Activated naive CD8-positive, alpha-beta T cell treated with anti-CD3 and anti-CD28 coated beads, Interleukin-2, amount 10 ng/mL, durations not matched to agents 7 days and 5 days (primary cell): ENCODE results near the gene CROCC. TPM values are rescaled to one million over a fixed set of nuclear protein-coding genes. Genes with fewer than 3 reads are reported as not detected.
"Not testable (repeated sequence)": the region's sequence is repeated elsewhere in the genome, so short reads cannot be mapped to it uniquely, and the experiment has no call there.

ENCODE experiments used
- ATAC-seq: fragments of 150-1000 bp; cut with Tn5 transposase; one replicate; pipeline ENCODE4 v1.10.0; 2021; ENCODE audit warnings: low read depth, moderate library complexity
- POLR2A ChIA-PET: fragments of 350-600 bp; sonication (Branson Sonifier 250); formaldehyde crosslinking; loops from one replicate; lab custom pipeline; 2021; ENCODE audit warnings: antibody characterized with exemption; lab: Charles Lee
- DNase-seq: peaks from one replicate; pipeline ENCODE4 v3.0.0; 2021
- H3K27ac Mint-ChIP-seq: one replicate; pipeline ENCODE4 v1.8.0; 2022; ENCODE audit warnings: mild to moderate bottlenecking, mixed read lengths
- H3K27me3 Mint-ChIP-seq: one replicate; pipeline ENCODE4 v1.8.0; 2022; ENCODE audit warnings: mild to moderate bottlenecking, moderate library complexity, mixed read lengths
- H3K36me3 Mint-ChIP-seq: one replicate; pipeline ENCODE4 v1.8.0; 2021; ENCODE audit warnings: mild to moderate bottlenecking, mixed read lengths
- H3K4me1 Mint-ChIP-seq: one replicate; pipeline ENCODE4 v1.8.0; 2021; ENCODE audit warnings: mixed read lengths
- H3K4me3 Mint-ChIP-seq: one replicate; pipeline ENCODE4 v1.8.0; 2022; ENCODE audit warnings: mild to moderate bottlenecking, moderate library complexity, mixed read lengths
- H3K9me3 Mint-ChIP-seq: one replicate; pipeline ENCODE4 v1.8.0; 2021; ENCODE audit warnings: mixed read lengths
- total RNA-seq, 2 experiments: library from RNA; stranded (reverse); gene quantifications; one replicate each; pipeline ENCODE4 v1.2.3, GENCODE V29; 2021

Gene CROCC
- total RNA-seq, 2 experiments from 2014 or later: 63.0 to 69.8 TPM

GRCh38 chr1:16890539-16891021, 31.2 kb upstream of the CROCC start:
- peaks cover 15% of the 10 kb centered on the region for H3K4me1 Mint-ChIP-seq
- not testable (repeated sequence) for DNase-seq, ATAC-seq, H3K9me3 Mint-ChIP-seq, H3K27ac Mint-ChIP-seq, H3K4me3 Mint-ChIP-seq, H3K36me3 Mint-ChIP-seq
- H3K27me3 Mint-ChIP-seq: peaks cover 53% of the 10 kb centered on the region
- POLR2A ChIA-PET: interaction anchor here (0.7 kb wide), 1 partner anchor 14 kb away, joined by 3 read pairs; no protein-coding TSS in a partner anchor

- POLR2A ChIA-PET: interaction anchor here (0.7 kb wide), 1 partner anchor 14 kb away, joined by 3 read pairs; no protein-coding TSS in a partner anchor
- not testable (repeated sequence) for H3K27ac Mint-ChIP-seq, H3K9me3 Mint-ChIP-seq, ATAC-seq, DNase-seq, H3K36me3 Mint-ChIP-seq, H3K4me3 Mint-ChIP-seq
- peaks cover 16% of the 10 kb centered on the region for H3K4me1 Mint-ChIP-seq
- peaks cover 48% of the 10 kb centered on the region for H3K27me3 Mint-ChIP-seq
These were observed 30.7 kb upstream of the CROCC start for GRCh38 chr1:16891057-16891456.

DNA sequence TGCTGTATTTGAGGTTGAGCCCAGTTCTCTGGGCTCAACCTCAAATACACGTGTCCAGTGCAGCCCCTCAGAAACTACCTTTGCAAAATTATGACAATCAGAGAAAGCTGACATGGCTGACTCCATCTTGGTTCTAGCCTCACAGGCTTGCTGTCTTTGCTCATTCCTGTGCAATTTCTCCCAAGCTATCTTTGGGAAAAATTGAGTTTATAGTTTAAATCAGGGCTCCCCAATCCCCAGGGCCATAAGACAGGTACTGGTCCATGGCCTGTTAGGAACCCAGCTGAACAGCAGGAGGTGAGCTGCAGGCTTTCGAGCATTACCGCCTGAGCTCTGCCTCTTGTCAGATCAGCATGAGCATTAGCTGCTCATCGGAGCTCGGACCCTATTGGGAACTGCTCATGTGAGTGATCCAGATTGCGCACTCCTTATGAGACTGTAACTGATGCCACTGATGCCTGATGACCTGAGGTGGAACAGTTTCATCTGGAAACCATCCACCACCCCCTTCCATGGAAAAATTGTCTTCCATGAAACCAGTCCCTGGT, 28.7 kb upstream of the CROCC start:
- not testable (repeated sequence) for H3K4me3 Mint-ChIP-seq, H3K36me3 Mint-ChIP-seq, DNase-seq, ATAC-seq, H3K27ac Mint-ChIP-seq, H3K9me3 Mint-ChIP-seq
- peaks cover 30% of the 10 kb centered on the region for H3K27me3 Mint-ChIP-seq
- H3K4me1 Mint-ChIP-seq: peaks cover 28% of the 10 kb centered on the region
- POLR2A ChIA-PET: interaction anchor here (0.9 to 1.8 kb wide), 3 partner anchors 9 to 249 kb away, joined by 3 to 14 read pairs (median 3); no protein-coding TSS in a partner anchor

GRCh38 chr1:16893796-16894195, 27.9 kb upstream of the CROCC start:
- Mint-ChIP-seq H3K27me3 (peaks cover 23% of the 10 kb centered on the region), H3K4me1 (peaks cover 28% of the 10 kb centered on the region)
- DNase-seq, H3K9me3 Mint-ChIP-seq, H3K4me3 Mint-ChIP-seq, H3K36me3 Mint-ChIP-seq, H3K27ac Mint-ChIP-seq, ATAC-seq, POLR2A ChIA-PET: not testable (repeated sequence)

DNA sequence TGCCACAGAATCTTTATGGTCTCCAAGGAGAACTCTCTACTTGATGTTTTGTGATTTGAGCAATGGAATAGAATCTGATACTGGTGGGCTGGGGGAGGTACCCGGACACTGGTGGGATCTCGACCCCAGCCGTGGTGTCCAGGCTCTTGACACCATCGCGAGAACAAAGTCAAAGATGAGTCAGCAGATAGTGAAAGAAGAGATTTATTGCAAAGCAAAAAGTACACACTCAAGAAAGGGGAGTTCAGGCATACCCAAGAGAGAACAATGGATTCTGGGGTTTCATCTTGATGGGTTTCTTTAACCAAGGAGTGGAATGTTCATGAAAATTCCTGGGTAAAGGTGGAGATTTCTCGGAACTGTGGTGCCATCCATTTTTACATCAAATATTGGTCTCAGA, 27.4 kb upstream of the CROCC start:
- POLR2A ChIA-PET, DNase-seq, H3K36me3 Mint-ChIP-seq, H3K4me3 Mint-ChIP-seq, H3K9me3 Mint-ChIP-seq, ATAC-seq, H3K27ac Mint-ChIP-seq: not testable (repeated sequence)
- H3K4me1 Mint-ChIP-seq: peaks cover 26% of the 10 kb centered on the region
- H3K27me3 Mint-ChIP-seq: peaks cover 18% of the 10 kb centered on the region

GRCh38 chr1:16895233-16895597, 26.5 kb upstream of the CROCC start:
- peaks cover 20% of the 10 kb centered on the region for H3K4me1 Mint-ChIP-seq
- peaks cover 11% of the 10 kb centered on the region for H3K27me3 Mint-ChIP-seq
- H3K27ac Mint-ChIP-seq: peak overlapping the region; percentile 99
- POLR2A ChIA-PET: interaction anchor here (2.8 kb wide), 1 partner anchor 10 kb away, joined by 48 read pairs; no protein-coding TSS in a partner anchor
- H3K4me3 Mint-ChIP-seq: peak overlapping the region; percentile 80
- H3K36me3 Mint-ChIP-seq, H3K9me3 Mint-ChIP-seq, ATAC-seq, DNase-seq: not testable (repeated sequence)

- not testable (repeated sequence) for H3K9me3 Mint-ChIP-seq, H3K27me3 Mint-ChIP-seq, H3K36me3 Mint-ChIP-seq
- peaks cover 22% of the 10 kb centered on the region for H3K4me1 Mint-ChIP-seq
- POLR2A ChIA-PET: interaction anchor here (0.7 to 2.8 kb wide), 4 partner anchors 9 to 252 kb away, joined by 3 to 48 read pairs (median 4); partner anchors contain the start of gene CROCC
- DNase-seq (peak; percentile 87), ATAC-seq (peak; percentile 100)
- H3K27ac Mint-ChIP-seq: peak within 1 kb of the TSS; percentile 99
- H3K4me3 Mint-ChIP-seq: peak within 1 kb of the TSS; percentile 80
These were observed 26.0 kb upstream of the CROCC start, which contains the start of gene RNU1-2 for GRCh38 chr1:16895598-16896315. Gene RNU1-2 (plus strand): TSS chr1:16895980.

DNA sequence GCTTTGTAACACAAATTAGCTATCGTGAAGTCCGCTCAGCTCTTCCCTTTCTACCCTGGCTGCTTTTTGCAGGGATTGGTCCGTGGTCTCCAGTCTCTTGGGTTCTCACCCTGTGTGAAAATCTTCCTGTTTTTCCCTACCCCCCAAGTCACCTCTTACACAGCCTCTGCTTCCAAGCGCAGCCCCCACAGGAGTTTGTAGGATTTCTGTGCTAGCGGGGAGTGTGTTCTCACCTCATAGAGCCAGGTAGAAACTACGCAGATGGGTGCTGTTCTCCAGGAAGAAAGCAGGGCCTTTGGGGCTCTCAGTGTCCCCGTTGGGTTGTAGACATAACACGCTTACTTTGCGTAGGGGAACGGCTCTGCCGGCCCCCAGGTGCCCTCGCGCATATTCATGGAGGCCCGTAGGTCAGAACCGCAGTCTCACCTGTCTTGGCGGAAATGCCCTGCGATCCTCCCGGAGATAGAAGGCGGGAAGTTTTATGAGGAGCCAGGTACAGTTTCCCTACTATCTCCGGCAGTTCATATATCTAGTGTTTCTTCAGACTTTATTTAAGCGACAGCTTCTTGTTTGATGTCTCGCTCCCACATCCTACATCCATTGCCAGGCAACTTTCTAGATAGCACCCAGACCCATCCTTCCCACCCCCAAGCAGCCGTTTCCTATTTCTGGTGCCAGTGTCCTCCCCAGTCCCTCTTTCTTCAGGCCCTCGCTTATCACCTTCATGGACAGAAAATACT, 25.2 kb upstream of the CROCC start:
- H3K9me3 Mint-ChIP-seq, H3K27me3 Mint-ChIP-seq, H3K36me3 Mint-ChIP-seq: not testable (repeated sequence)
- Mint-ChIP-seq H3K27ac (peak overlapping the region; percentile 99), H3K4me3 (peak overlapping the region; percentile 80), H3K4me1 (peaks cover 28% of the 10 kb centered on the region)
- POLR2A ChIA-PET: interaction anchor here (0.7 to 2.8 kb wide), 4 partner anchors 9 to 253 kb away, joined by 3 to 48 read pairs (median 4); partner anchors contain the start of gene CROCC
- DNase-seq: peak; percentile 72
- ATAC-seq: peak; percentile 23

DNA sequence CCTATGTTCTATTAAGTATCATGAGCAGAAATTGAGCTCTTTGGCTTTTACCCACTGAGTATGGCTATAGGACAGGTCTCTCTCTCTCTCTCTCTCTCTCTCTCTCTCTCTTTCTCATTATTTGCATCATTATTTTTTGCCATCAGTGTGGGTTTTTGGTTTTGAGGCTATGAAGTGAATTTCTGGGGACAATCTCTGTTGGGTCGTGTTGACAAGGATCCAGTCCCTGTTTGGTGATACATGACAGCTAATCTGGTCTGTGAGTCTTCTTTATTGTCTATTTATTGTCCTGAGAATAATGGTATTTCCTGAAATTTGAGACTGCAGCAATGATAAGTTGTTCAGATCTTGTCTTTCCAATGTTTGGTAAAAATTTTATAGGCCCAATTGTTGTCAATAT, 24.1 kb upstream of the CROCC start:
- peaks cover 35% of the 10 kb centered on the region for H3K4me1 Mint-ChIP-seq
- H3K9me3 Mint-ChIP-seq, H3K36me3 Mint-ChIP-seq, ATAC-seq, DNase-seq, H3K27me3 Mint-ChIP-seq: not testable (repeated sequence)
- peak overlapping the region; percentile 74 for H3K4me3 Mint-ChIP-seq
- POLR2A ChIA-PET: interaction anchor here (2.8 kb wide), 1 partner anchor 8 kb away, joined by 48 read pairs; no protein-coding TSS in a partner anchor
- peak overlapping the region; percentile 80 for H3K27ac Mint-ChIP-seq

- POLR2A ChIA-PET, H3K27ac Mint-ChIP-seq: not testable (repeated sequence)
- H3K4me1 Mint-ChIP-seq: peaks cover 40% of the 10 kb centered on the region
These were observed 23.4 kb upstream of the CROCC start for GRCh38 chr1:16898298-16898697.

DNA sequence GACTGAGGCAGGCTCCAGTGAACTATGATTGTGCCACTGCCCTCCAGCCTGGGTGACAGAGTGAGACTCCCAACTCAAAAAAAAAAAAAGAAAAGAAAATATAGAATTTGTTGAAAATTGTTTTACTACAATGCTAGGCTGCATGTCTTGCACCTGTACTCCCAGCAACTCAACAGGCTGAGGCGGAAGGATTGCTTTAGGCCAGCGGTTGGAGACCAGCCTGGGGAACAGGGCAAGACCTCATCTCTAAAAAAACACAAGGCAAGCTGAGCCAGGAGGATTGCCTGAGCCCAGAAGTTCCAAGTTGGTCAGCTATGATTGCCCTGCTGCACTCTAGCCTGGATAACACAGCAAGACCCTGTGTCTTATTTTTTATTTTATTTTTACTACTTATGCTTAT, 22.7 kb upstream of the CROCC start:
- peak; percentile 25 for DNase-seq

More at GRCh38 chr1:16898298-16898697, 23.4 kb upstream of the CROCC start:
- DNase-seq, H3K4me3 Mint-ChIP-seq, H3K27me3 Mint-ChIP-seq, H3K9me3 Mint-ChIP-seq, H3K36me3 Mint-ChIP-seq, ATAC-seq: not testable (repeated sequence)

GRCh38 chr1:16900751-16901150, 21.0 kb upstream of the CROCC start:
- Mint-ChIP-seq H3K27ac (no peak overlapping the region), H3K36me3 (no peaks in the 10 kb centered on the region), H3K9me3 (no peaks in the 10 kb centered on the region), H3K4me3 (peak overlapping the region; percentile 5), H3K27me3 (no peaks in the 10 kb centered on the region), H3K4me1 (peaks cover 39% of the 10 kb centered on the region)
- ATAC-seq (no peak), DNase-seq (no peak)
- POLR2A ChIA-PET: no interaction called here

More for the DNA sequence above, 22.7 kb upstream of the CROCC start:
- H3K4me3 Mint-ChIP-seq, H3K36me3 Mint-ChIP-seq, POLR2A ChIA-PET, H3K9me3 Mint-ChIP-seq, H3K27ac Mint-ChIP-seq, ATAC-seq, H3K27me3 Mint-ChIP-seq: not testable (repeated sequence)
- peaks cover 44% of the 10 kb centered on the region for H3K4me1 Mint-ChIP-seq

DNA sequence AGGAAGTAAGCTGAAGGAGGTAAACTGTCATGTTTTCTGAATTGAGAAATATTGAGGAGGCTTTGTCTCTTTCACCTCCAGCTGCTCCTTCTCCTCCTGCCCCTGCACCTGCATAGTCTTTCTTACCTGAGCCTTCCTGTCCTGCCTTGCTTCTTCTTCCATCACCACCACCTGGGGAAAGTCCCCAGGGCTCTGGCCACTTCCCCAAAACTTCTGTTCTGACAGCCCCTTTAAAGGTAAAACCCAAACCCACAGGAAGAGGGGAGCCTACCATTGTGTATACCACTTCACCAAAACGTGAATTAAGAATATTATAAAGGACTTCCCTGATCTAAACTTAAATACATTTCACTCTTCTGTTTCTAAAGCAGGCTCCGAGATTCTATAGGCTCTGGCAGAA, 20.4 kb upstream of the CROCC start:
- Mint-ChIP-seq H3K4me1 (peaks cover 39% of the 10 kb centered on the region), H3K27ac (peak overlapping the region; percentile 35), H3K4me3 (peak overlapping the region; percentile 63)
- H3K36me3 Mint-ChIP-seq, ATAC-seq, POLR2A ChIA-PET, H3K27me3 Mint-ChIP-seq, H3K9me3 Mint-ChIP-seq: not testable (repeated sequence)
- DNase-seq: peak; percentile 31
